HEK293 (cell line): Measurements from ENCODE around the gene PTGIS.

ENCODE experiments used
- CTCF ChIA-PET: fragments of 350-600 bp; formaldehyde crosslinking; extraction: SDS; loops from one replicate; lab custom pipeline; 2021; ENCODE audit warnings: antibody characterized with exemption; lab: Yijun Ruan, JAX
- POLR2A ChIA-PET: fragments of 300-600 bp; formaldehyde crosslinking; extraction: SDS; loops from one replicate; lab custom pipeline; 2020; ENCODE audit warnings: antibody characterized with exemption, inconsistent platforms; lab: Yijun Ruan, JAX
- H3K27ac ChIP-seq: fragments of 200-500 bp; sonication (Bioruptor generic); 2 replicates; pipeline ENCODE4 v1.5.1; 2014; ENCODE audit warnings: low read depth, low read length, control low read depth, inconsistent platforms; ENCODE audit errors: extremely low read depth
- H3K36me3 ChIP-seq, 2 experiments: fragments of 200-500 bp in 1 of 2; sonication (Bioruptor generic) in 1 of 2; 1 replicate in 1 of 2; 2 replicates in 1 of 2; pipeline ENCODE4 v1.5.1; 2014 to 2017; ENCODE audit warnings: inconsistent platforms in 2 of 2, low read length in 2 of 2; ENCODE audit not compliant: control insufficient read depth in 2 of 2, insufficient read depth in 1 of 2
- H3K4me1 ChIP-seq: fragments of 200-500 bp; sonication (Bioruptor generic); 2 replicates; pipeline ENCODE4 v1.5.1; 2014; ENCODE audit warnings: mild to moderate bottlenecking, low read length, inconsistent platforms; ENCODE audit not compliant: control insufficient read depth, insufficient read depth
- H3K4me3 ChIP-seq: 2 replicates; pipeline ENCODE4 v1.5.1; 2011; ENCODE audit warnings: low read depth, mild to moderate bottlenecking, control low read depth, low read length, moderate library complexity
- H3K9me3 ChIP-seq: fragments of 200-500 bp; sonication (Bioruptor generic); 2 replicates; pipeline ENCODE4 v1.5.1; 2014; ENCODE audit warnings: low read depth, low read length, inconsistent platforms; ENCODE audit not compliant: control insufficient read depth, insufficient read depth
- FEZF1 ChIP-seq: fragments of 450-650 bp; formaldehyde crosslinking; IDR thresholded peaks from 2 replicates; pipeline ENCODE4 v1.5.1; 2016; ENCODE audit warnings: missing biosample characterization, missing genetic modification characterization
- KLF10 ChIP-seq: fragments of 450-650 bp; IDR thresholded peaks from 2 replicates; pipeline ENCODE4 v1.5.1; 2018; ENCODE audit warnings: missing biosample characterization, mild to moderate bottlenecking, missing genetic modification characterization
- KLF9 ChIP-seq: fragments of 450-650 bp; formaldehyde crosslinking; IDR thresholded peaks from 2 replicates; pipeline ENCODE4 v1.5.1; 2016; ENCODE audit warnings: missing biosample characterization, missing genetic modification characterization, low read depth
- ZBTB48 ChIP-seq: fragments of 450-650 bp; formaldehyde crosslinking; IDR thresholded peaks from 2 replicates; pipeline ENCODE4 v1.5.1; 2016; ENCODE audit warnings: missing biosample characterization, missing genetic modification characterization
- ZFP37 ChIP-seq: fragments of 450-650 bp; formaldehyde crosslinking; IDR thresholded peaks from 2 replicates; pipeline ENCODE4 v1.5.1; 2016; ENCODE audit warnings: missing biosample characterization, missing genetic modification characterization
- ZFP41 ChIP-seq: fragments of 450-650 bp; formaldehyde crosslinking; IDR thresholded peaks from 2 replicates; pipeline ENCODE4 v1.5.1; 2016; ENCODE audit warnings: missing biosample characterization, missing genetic modification characterization, borderline replicate concordance
- ZNF112 ChIP-seq: fragments of 450-650 bp; formaldehyde crosslinking; IDR thresholded peaks from 2 replicates; pipeline ENCODE4 v1.5.0; 2017; ENCODE audit warnings: missing biosample characterization, missing genetic modification characterization
- ZNF132 ChIP-seq: fragments of 450-650 bp; formaldehyde crosslinking; IDR thresholded peaks from 2 replicates; pipeline ENCODE4 v1.5.1; 2017; ENCODE audit warnings: missing biosample characterization, missing genetic modification characterization, borderline replicate concordance
- ZNF140 ChIP-seq: fragments of 450-650 bp; formaldehyde crosslinking; IDR thresholded peaks from 2 replicates; pipeline ENCODE4 v1.5.1; 2016; ENCODE audit warnings: missing biosample characterization, missing genetic modification characterization
- ZNF174 ChIP-seq: fragments of 450-650 bp; formaldehyde crosslinking; IDR thresholded peaks from 2 replicates; pipeline ENCODE4 v1.5.0; 2017; ENCODE audit warnings: missing biosample characterization, mild to moderate bottlenecking, missing genetic modification characterization
- ZNF23 ChIP-seq: fragments of 450-650 bp; formaldehyde crosslinking; IDR thresholded peaks from 2 replicates; pipeline ENCODE4 v1.5.1; 2016; ENCODE audit warnings: missing biosample characterization, missing genetic modification characterization, borderline replicate concordance
- ZNF274 ChIP-seq, 2 experiments: fragments of 200-500 bp in 1 of 2; fragments of 450-650 bp in 1 of 2; sonication (Bioruptor generic) in 1 of 2; formaldehyde crosslinking in 1 of 2; IDR thresholded peaks; 2 replicates each; pipeline versions ENCODE4 v1.5.1 to v1.6.1; 2014 to 2016; ENCODE audit warnings: borderline replicate concordance in 1 of 2, inconsistent platforms in 1 of 2, low read length in 1 of 2, missing biosample characterization in 1 of 2, missing genetic modification characterization in 1 of 2
- ZNF350 ChIP-seq: fragments of 450-650 bp; formaldehyde crosslinking; IDR thresholded peaks from 2 replicates; pipeline ENCODE4 v1.5.0; 2017; ENCODE audit warnings: missing biosample characterization, mild to moderate bottlenecking, missing genetic modification characterization
- ZNF426 ChIP-seq: fragments of 450-650 bp; formaldehyde crosslinking; IDR thresholded peaks from 2 replicates; pipeline ENCODE4 v1.5.1; 2017; ENCODE audit warnings: missing biosample characterization, missing genetic modification characterization, mild to moderate bottlenecking, inconsistent platforms, moderate library complexity
- ZNF514 ChIP-seq: fragments of 450-650 bp; formaldehyde crosslinking; IDR thresholded peaks from 2 replicates; pipeline ENCODE4 v1.5.1; 2016; ENCODE audit warnings: missing biosample characterization, missing genetic modification characterization
- ZNF664 ChIP-seq: fragments of 450-650 bp; formaldehyde crosslinking; IDR thresholded peaks from 2 replicates; pipeline ENCODE4 v1.5.1; 2016; ENCODE audit warnings: missing biosample characterization, missing genetic modification characterization
- ZNF791 ChIP-seq: fragments of 450-650 bp; formaldehyde crosslinking; IDR thresholded peaks from 2 replicates; pipeline ENCODE4 v1.5.1; 2016; ENCODE audit warnings: missing biosample characterization, missing genetic modification characterization
- TF ChIP-seq, protein P1 (sequence below): fragments of 450-650 bp; formaldehyde crosslinking; IDR thresholded peaks from 2 replicates; pipeline ENCODE4 v1.5.1; 2016; ENCODE audit warnings: missing biosample characterization, missing genetic modification characterization
- TF ChIP-seq, protein P2 (sequence below): fragments of 450-650 bp; formaldehyde crosslinking; IDR thresholded peaks from 2 replicates; pipeline ENCODE4 v1.5.1; 2016; ENCODE audit warnings: missing biosample characterization, missing genetic modification characterization
- TF ChIP-seq, protein P3 (sequence below): fragments of 450-650 bp; formaldehyde crosslinking; IDR thresholded peaks from 2 replicates; pipeline ENCODE4 v1.5.1; 2016; ENCODE audit warnings: missing biosample characterization, missing genetic modification characterization, borderline replicate concordance
- TF ChIP-seq, protein P4 (sequence below): fragments of 450-650 bp; formaldehyde crosslinking; optimal IDR thresholded peaks from 2 replicates; pipeline ENCODE3; 2016; ENCODE audit warnings: missing biosample characterization, mild to moderate bottlenecking, missing genetic modification characterization

Gene PTGIS

DNA sequence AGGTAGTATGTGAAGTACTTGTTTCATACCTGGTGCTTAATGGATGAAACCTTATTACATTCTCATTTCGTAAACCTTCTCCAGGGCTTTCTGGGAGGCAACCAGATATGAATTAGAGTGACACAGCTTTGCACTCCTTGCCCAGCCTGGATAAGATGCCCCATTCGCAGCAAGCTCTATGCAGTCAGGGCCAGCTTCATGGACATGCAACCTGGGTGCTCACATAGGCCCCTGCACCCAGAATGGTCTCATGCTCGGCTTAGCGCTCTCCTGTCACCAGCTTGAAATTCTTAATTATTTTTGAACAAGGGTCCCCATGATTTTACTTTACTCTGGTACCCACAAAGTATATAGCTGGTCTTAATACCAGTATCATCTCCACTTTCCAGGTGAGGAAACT, 11.3 kb upstream of the PTGIS start:
- H3K9me3 ChIP-seq, result no peaks in the 10 kb centered on the region

DNA sequence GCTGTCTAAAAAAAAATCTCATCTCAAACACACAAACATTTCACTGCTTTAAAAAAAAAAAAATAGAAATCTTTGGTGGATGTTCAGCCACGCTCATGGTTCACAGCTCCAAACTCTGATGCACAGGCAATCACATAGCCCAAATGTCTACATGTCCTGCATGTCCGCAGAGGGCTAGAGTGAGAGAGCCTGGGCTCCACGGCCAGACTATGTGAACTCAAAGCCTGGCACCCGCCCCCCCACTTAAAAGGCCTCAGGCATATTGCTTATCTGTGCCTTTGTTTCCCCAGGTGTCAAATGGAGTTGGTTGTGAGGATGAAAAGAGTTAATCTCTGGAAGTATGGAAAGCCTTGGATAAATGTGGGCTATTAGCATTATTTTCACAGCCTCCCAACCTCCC, 10.5 kb upstream of the PTGIS start:
- Histone ChIP-seq H3K36me3 (no peaks in the 10 kb centered on the region), H3K27ac (no peak overlapping the region), H3K9me3 (no peaks in the 10 kb centered on the region), H3K4me3 (no peak overlapping the region), H3K4me1 (no peaks in the 10 kb centered on the region)
- ChIA-PET CTCF (interaction anchor here (0.5 to 0.6 kb wide), 2 partner anchors 33 to 44 kb away, joined by 4 read pairs; no protein-coding TSS in a partner anchor), POLR2A (no interaction called here)
- no peak for TF ChIP-seq ZNF112 (tag by site-specific recombination)
- TF ChIP-seq KLF10 (tag by site-specific recombination), result no peak
- no peak for TF ChIP-seq ZBTB48
- no peak for TF ChIP-seq ZNF174 (tag by site-specific recombination)
- TF ChIP-seq ZNF274 (IDR thresholded peaks at IDR 0.05; ENCODE audit: low read length), result no peak
- TF ChIP-seq ZNF274 (tag by site-specific recombination; IDR thresholded peaks at IDR 0.05; ENCODE audit: borderline replicate concordance), result no peak

More for the DNA sequence above, 11.3 kb upstream of the PTGIS start:
- POLR2A ChIA-PET, result interaction anchor here (0.6 kb wide), 1 partner anchor 529 kb away, joined by 6 read pairs; no protein-coding TSS in a partner anchor
- H3K4me3 ChIP-seq, result no peak overlapping the region
- CTCF ChIA-PET, result interaction anchor here (0.5 to 1.0 kb wide), 2 partner anchors 43 to 130 kb away, joined by 3 read pairs; no protein-coding TSS in a partner anchor
- H3K27ac ChIP-seq, result no peak overlapping the region
- TF ChIP-seq ZNF791 (tag by site-specific recombination) (no peak), ZNF514 (tag by site-specific recombination) (no peak), ZNF140 (tag by site-specific recombination) (no peak), FEZF1 (tag by site-specific recombination) (no peak), ZNF426 (no peak), ZNF132 (tag by site-specific recombination) (no peak), ZNF350 (tag by site-specific recombination) (no peak), ZNF664 (tag by site-specific recombination) (no peak), ZNF23 (tag by site-specific recombination) (no peak), KLF9 (tag by site-specific recombination) (no peak), ZFP37 (tag by site-specific recombination) (no peak), ZFP41 (tag by site-specific recombination) (no peak)
- TF ChIP-seq, protein P1, sequence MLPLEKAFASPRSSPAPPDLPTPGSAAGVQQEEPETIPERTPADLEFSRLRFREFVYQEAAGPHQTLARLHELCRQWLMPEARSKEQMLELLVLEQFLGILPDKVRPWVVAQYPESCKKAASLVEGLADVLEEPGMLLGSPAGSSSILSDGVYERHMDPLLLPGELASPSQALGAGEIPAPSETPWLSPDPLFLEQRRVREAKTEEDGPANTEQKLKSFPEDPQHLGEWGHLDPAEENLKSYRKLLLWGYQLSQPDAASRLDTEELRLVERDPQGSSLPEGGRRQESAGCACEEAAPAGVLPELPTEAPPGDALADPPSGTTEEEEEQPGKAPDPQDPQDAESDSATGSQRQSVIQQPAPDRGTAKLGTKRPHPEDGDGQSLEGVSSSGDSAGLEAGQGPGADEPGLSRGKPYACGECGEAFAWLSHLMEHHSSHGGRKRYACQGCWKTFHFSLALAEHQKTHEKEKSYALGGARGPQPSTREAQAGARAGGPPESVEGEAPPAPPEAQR, result no peak
- TF ChIP-seq, protein P2, sequence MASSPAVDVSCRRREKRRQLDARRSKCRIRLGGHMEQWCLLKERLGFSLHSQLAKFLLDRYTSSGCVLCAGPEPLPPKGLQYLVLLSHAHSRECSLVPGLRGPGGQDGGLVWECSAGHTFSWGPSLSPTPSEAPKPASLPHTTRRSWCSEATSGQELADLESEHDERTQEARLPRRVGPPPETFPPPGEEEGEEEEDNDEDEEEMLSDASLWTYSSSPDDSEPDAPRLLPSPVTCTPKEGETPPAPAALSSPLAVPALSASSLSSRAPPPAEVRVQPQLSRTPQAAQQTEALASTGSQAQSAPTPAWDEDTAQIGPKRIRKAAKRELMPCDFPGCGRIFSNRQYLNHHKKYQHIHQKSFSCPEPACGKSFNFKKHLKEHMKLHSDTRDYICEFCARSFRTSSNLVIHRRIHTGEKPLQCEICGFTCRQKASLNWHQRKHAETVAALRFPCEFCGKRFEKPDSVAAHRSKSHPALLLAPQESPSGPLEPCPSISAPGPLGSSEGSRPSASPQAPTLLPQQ (tag by site-specific recombination), result no peak
- TF ChIP-seq, protein P3, sequence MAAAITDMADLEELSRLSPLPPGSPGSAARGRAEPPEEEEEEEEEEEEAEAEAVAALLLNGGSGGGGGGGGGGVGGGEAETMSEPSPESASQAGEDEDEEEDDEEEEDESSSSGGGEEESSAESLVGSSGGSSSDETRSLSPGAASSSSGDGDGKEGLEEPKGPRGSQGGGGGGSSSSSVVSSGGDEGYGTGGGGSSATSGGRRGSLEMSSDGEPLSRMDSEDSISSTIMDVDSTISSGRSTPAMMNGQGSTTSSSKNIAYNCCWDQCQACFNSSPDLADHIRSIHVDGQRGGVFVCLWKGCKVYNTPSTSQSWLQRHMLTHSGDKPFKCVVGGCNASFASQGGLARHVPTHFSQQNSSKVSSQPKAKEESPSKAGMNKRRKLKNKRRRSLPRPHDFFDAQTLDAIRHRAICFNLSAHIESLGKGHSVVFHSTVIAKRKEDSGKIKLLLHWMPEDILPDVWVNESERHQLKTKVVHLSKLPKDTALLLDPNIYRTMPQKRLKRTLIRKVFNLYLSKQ (tag by site-specific recombination), result no peak
- TF ChIP-seq, protein P4, sequence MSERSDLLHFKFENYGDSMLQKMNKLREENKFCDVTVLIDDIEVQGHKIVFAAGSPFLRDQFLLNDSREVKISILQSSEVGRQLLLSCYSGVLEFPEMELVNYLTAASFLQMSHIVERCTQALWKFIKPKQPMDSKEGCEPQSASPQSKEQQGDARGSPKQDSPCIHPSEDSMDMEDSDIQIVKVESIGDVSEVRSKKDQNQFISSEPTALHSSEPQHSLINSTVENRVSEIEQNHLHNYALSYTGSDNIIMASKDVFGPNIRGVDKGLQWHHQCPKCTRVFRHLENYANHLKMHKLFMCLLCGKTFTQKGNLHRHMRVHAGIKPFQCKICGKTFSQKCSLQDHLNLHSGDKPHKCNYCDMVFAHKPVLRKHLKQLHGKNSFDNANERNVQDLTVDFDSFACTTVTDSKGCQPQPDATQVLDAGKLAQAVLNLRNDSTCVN (tag by site-specific recombination), result no peak
- no peaks in the 10 kb centered on the region for H3K36me3 ChIP-seq
- H3K4me1 ChIP-seq, result no peaks in the 10 kb centered on the region
